ENCODE data around the gene SEC62. TPM values are rescaled to one million over a fixed set of nuclear protein-coding genes. Genes with fewer than 3 reads are reported as not detected.
A peak's percentile ranks its signal among the peaks of the same experiment; 100 is the strongest.

Gene SEC62
- 10 to 100 TPM; 44.2 to 58.1 (median 54.8) TPM for polyA plus RNA-seq

DNA sequence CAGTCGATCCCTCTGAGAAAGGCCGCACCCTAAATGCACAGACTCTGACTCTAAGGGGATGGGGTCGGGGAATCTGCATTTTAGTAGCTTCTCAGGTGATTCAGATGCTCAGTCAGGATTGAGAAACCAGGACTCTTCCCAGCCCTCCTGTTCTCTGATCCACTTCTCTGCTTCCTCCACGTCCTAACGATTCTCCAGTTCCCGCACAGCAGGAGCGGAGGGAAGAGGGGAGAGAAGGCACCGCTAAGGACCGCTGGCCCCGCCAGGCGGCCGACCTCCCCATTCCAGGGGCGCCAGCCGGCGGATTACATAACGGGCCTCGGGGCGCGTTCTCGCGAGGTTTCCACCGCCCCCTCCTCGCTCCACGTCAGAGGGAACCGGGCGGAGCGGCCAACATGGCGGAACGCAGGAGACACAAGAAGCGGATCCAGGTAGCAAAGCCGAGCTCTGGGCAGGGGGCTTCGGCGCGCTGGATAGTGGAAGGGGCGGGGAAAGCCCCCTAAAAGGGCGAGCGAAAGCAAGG lies at the start of gene SEC62:
Gene SEC62, plus strand, starts transcription at position 380 of the 523 bp plus-strand sequence. Its CDS starts 16 bp downstream, at position 396.
- peak within 1 kb of the TSS; percentile 56 for H3K27ac ChIP-seq (ENCODE audit: low read depth, low read length)
- 0 to 1% (median 1%) methylated on average over 37 of the region's 37 CpGs for WGBS, 3 donors

DNA sequence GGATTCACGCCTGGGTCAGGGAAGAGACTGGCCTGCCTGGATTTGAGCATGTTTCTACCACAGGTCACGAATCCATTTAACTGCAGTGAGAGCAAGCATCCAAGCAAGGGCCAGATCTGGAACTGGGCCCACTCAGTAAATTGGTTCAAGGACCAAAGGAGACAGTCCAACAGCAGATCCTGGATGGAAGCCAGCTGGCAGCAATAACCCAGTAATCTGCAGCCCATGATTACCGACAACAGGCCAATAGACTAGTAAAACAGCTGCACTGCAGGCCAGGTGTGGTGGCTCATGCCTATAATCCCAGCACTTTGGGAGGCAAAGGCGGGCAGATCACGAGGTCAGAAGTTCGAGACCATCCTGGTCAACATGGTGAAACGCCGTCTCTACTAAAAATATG lies 43.4 kb upstream of the SEC62 start:
- WGBS, 3 donors: 28 to 57% (median 45%) methylated on average over 8 of the region's 8 CpGs

DNA sequence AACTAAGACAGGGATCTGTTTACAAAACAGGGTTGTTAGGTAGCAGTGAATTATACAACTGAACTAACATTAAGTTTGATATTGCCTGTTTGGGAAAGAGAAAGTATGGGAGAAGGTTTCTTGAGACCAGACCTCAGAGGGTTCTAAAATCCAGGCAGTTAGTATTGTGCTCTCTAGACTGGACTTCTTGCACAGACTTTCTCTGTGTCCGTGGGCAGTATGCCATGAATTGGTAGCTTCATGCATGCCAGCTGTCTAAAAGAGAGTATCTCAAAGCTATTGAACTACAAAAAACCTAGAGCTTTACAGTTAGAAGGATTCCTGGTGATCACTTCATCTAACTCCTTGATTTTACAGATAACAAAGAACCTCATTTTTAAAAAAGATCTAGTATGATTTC lies 42.8 kb upstream of the SEC62 start:
- no peak overlapping the region for H3K27ac ChIP-seq (ENCODE audit: low read depth, low read length)
- 67 to 77% (median 74%) methylated on average over 1 of the region's 1 CpG for WGBS, 3 donors

More for the DNA sequence above, 43.4 kb upstream of the SEC62 start:
- no peak overlapping the region for H3K27ac ChIP-seq (ENCODE audit: low read depth, low read length)

DNA sequence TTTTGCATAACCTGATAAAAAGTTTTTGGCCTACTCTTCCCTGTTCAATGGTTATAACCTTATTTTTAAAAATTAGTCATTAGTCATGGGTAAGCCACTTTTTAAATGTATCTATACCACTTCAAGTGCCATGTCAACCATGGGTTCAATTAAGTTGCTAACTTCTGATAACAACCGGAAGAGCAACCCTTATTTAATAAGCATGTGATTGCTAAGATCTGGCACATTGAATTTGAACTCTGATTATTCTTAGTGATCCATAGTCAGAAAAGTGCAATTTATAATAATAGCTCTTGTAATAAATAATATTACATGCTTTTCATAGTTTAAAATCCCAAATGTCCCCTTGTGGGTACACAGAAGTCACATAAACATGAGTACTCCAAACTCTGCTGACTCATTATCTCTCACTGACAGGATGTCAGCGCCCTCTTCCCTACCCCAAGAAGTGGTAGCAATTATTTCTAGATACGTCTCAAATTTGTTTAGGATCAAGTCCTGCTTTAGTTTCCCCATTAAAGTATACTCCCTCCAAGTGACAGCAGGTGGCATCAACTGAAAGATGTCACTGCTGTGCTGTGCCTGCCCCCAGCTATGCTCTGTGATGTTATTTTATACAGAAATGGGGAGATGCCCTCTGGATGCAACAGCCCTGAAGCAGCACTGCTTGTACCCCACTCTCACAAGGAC lies 36.6 kb upstream of the SEC62 start:
- 58 to 80% (median 66%) methylated on average over 3 of the region's 3 CpGs for WGBS, 3 donors

DNA sequence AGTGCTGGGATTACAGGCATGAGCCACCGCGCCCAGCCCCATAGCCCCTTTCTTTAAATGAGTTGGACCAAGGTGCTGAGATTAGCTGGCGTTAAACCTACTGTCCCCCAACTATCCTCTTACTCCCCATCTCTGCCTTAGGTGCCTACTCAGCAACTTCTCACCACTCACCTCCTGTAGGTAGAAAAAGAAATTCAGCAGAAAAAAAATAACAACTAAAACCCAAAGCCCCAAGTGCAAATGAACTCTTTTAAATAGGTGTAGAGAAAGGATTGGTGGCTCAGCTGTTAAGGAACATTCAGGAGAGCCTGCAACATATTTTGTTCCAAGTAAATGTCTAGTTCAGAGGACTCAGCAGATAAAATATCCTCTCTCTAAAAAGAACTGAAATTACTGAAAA lies 35.8 kb upstream of the SEC62 start:
- H3K27ac ChIP-seq (ENCODE audit: low read depth, low read length): no peak overlapping the region
- 93 to 97% (median 96%) methylated on average over 3 of the region's 3 CpGs for WGBS, 3 donors

More for the DNA sequence above, 36.6 kb upstream of the SEC62 start:
- no peak overlapping the region for H3K27ac ChIP-seq (ENCODE audit: low read depth, low read length)

- 81 to 87% (median 86%) methylated on average over 14 of the region's 14 CpGs for WGBS, 3 donors
- no peak overlapping the region for H3K27ac ChIP-seq (ENCODE audit: low read depth, low read length)
These were observed 34.7 kb upstream of the SEC62 start for GRCh38 chr3:169931747-169932520.

GRCh38 chr3:169939320-169939719 lies 27.3 kb upstream of the SEC62 start:
- no peak overlapping the region for H3K27ac ChIP-seq (ENCODE audit: low read depth, low read length)
- 21 to 58% (median 53%) methylated on average over 1 of the region's 1 CpG for WGBS, 3 donors

DNA sequence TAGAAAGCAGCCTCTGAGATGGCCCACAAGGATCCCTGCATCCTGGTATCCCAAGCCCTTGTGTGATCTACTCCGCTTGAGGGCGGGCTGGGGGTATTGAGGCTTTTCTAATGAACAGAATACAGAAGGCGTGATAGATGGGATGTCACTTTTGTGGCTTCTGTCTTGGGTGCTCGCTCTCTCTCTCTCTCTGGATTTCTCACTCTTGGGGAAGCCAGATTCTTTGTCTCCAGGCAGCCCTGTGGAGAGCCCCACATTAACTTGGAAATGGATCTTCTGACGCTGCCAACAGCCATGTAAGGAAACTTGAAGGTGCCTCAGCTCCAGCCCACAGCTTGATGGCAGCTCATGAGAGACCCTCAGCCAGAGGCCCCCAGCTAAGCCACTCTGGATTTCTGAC lies 26.9 kb upstream of the SEC62 start:
- no peak overlapping the region for H3K27ac ChIP-seq (ENCODE audit: low read depth, low read length)
- 83 to 86% (median 83%) methylated on average over 5 of the region's 5 CpGs for WGBS, 3 donors

DNA sequence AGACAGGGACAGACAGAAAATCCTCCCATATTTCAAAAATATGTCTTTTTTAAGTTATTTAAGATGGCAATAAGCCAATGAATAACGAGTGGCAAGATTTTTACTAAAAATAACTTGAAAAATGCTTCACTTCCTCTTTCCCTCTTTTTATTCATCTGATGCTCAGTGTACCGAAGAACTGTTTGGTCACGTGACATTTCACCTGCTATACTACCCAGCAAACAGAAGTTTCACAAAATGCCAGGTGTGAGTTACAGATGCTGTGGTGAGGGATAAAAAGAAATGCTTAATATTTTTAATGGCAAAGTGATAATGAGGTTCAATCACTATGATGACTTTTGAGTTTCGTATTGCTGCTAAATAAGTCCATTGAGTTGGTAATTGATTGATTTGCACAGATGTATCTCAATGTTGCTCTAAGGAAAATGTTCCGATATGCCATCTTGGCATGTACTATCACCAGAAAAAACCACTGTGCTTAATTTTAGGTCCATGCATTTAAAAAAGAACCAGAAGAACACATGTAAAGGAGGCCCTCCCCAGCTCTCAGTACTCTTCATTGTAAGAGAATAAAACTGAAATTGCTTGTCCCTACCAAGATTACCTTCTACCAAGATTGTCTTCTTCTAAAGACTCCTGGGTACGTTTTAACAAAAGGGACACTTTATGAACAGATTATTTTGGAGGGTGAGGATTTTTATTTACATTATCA lies 26.0 kb upstream of the SEC62 start:
- no peak overlapping the region for H3K27ac ChIP-seq (ENCODE audit: low read depth, low read length)
- WGBS, 3 donors: 44 to 51% (median 51%) methylated on average over 6 of the region's 6 CpGs

- WGBS, 3 donors: 32 to 69% (median 34%) methylated on average over 7 of the region's 7 CpGs
- no peak overlapping the region for H3K27ac ChIP-seq (ENCODE audit: low read depth, low read length)
These were observed 21.3 kb upstream of the SEC62 start for GRCh38 chr3:169945313-169945712.

GRCh38 chr3:169946336-169946735 lies 20.3 kb upstream of the SEC62 start:
- H3K27ac ChIP-seq (ENCODE audit: low read depth, low read length): no peak overlapping the region
- WGBS, 3 donors: 94 to 99% (median 96%) methylated on average over 3 of the region's 3 CpGs

DNA sequence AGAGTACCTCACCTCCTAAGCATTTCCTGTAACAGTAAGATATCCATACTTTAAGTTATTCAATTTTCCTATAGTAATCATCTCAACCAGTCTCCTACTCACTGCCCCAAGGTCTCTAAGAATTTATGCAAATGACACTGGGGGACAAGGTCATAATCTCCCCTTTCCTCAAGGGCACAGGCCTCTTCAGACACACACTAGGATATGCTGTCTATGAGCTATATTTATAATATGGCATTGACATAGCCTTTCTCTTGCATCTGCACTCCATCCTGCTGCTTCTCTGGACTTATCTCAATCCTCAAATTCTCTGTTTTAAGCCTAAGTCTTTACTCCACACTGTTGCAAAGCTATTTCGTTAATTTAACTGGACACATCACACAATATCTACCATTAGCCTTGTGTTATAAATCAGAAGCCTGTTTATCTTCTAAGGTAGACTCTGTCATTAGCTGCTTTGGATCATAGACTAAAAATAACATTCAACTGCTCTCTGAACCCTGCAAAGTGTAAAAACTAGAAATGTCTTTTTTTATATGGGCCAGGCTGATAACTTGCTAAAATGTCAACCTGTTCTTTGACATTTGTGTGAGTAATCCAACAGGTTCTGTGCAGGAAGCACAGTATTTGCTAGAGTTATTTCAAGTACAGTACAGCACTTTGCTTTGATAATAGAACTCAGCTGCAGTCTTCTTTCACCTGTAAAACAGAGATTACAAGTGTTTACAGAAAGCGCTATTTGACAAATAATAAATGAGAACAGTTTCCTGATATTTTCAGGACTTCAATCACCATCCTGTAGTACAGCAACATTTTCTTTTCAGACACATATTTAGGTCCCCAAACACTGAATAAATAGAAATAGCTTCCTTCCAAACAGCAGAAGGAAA lies 17.8 kb upstream of the SEC62 start:
- WGBS, 3 donors: 32 to 65% (median 52%) methylated on average over 2 of the region's 2 CpGs

GRCh38 chr3:169952045-169952444 lies 14.6 kb upstream of the SEC62 start:
- 61 to 89% (median 70%) methylated on average over 1 of the region's 1 CpG for WGBS, 3 donors
- no peak overlapping the region for H3K27ac ChIP-seq (ENCODE audit: low read depth, low read length)

More for the DNA sequence above, 17.8 kb upstream of the SEC62 start:
- no peak overlapping the region for H3K27ac ChIP-seq (ENCODE audit: low read depth, low read length)

DNA sequence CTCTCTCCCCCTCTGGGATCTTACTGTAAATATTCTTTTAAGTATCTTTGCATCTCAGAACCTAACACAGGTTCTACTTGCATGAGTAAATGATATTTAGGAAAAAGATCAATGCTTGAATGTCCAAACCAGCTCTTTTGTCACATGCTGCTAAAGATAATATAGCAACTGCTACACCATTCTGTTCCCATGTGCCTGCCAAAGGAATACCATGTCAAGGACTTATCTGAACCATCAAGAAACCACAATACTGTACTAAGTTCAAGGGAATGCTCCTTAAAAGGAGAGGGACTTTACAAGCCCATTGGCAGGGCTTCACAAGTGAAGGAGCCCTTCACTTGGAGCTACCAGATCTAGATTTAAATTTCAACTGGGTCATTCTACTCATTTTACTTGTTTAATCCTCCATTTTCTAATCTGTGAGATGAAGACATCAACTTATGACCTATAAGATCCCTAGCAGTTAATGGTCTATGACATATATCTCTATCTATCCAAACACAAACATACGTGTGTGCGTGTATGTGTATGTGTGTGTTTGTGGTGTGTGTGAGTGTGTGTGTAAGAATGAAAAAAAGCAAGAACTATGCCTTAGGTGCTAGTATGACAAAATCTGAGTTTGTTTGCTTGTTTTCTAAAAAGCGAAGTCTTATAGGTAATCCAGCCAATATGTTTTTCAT lies 13.0 kb upstream of the SEC62 start:
- no peak overlapping the region for H3K27ac ChIP-seq (ENCODE audit: low read depth, low read length)
- WGBS, 3 donors: 71 to 93% (median 75%) methylated on average over 3 of the region's 3 CpGs

DNA sequence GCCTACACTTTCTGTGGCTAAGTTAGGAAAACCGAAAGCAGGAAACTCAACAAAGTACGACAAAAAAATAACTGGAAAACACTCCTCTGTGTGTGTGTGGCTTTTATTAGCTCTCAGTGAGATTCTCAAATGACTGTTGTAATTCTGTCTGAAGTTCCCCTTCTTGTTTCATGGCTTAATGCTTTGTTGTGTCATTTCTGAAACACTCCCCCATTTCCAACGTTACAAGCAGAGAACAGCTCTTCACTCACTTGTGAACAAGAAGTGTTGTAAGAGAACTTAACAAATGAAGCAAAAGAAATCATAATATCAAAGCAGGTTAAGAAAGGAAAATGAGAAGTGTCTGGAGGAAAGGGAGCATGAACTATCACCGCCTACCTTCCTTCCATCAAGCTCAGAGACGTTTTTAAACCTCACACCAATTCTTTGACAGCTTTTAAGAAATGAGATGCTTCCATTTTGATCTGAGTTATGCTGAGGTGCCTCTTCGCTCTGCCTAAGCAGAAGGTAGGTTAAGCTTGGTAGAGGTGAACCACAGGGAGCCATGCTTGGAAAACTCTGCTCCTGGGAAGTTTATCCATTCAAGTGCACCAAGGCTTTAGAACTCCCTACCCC lies 12.4 kb upstream of the SEC62 start:
- H3K27ac ChIP-seq (ENCODE audit: low read depth, low read length): no peak overlapping the region
- WGBS, 3 donors: 41 to 76% (median 45%) methylated on average over 6 of the region's 6 CpGs

GRCh38 chr3:169955406-169955805 lies 11.2 kb upstream of the SEC62 start:
- 77 to 84% (median 78%) methylated on average over 2 of the region's 2 CpGs for WGBS, 3 donors
- H3K27ac ChIP-seq (ENCODE audit: low read depth, low read length): no peak overlapping the region

DNA sequence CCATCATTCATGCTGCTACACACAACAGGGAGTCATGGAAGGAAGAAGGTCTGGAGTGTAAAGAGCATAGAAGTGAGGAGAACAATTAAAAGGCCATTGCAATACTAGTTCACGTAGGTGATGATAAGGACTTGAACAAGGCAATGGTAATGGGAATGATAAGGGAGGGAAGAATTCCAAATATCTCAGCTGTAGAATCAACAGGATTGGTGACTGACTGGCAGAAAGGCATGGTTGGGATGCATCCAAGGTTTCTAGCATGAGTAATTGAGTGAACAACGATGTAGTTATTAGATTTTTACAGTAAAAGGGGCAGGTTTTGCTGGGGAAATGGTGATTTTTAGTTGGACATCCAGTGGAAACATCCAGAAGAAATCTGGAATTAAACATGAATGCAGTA lies 2.4 kb upstream of the SEC62 start:
- WGBS, 3 donors: 25 to 74% (median 69%) methylated on average over 2 of the region's 2 CpGs
- H3K27ac ChIP-seq (ENCODE audit: low read depth, low read length): no peak overlapping the region

Data from adipose tissue (tissue), 3 donors.